Osteocyte (in vitro differentiated cells): ENCODE measurements around the gene HARBI1. TPM values are rescaled to one million over a fixed set of nuclear protein-coding genes. Genes with fewer than 3 reads are reported as not detected.

ENCODE experiments used
- DNase-seq: peaks from one replicate; pipeline ENCODE4 v3.0.0; 2021; ENCODE audit warnings: mixed read lengths; ENCODE audit not compliant: unreplicated experiment; ENCODE audit errors: extremely low spot score
- H3K27ac Mint-ChIP-seq: one replicate; pipeline ENCODE4 v1.8.0; 2021; ENCODE audit warnings: mild to moderate bottlenecking, mixed read lengths; ENCODE audit not compliant: unreplicated experiment
- H3K27me3 Mint-ChIP-seq: one replicate; pipeline ENCODE4 v1.8.0; 2021; ENCODE audit warnings: mixed read lengths; ENCODE audit not compliant: unreplicated experiment
- H3K36me3 Mint-ChIP-seq: one replicate; pipeline ENCODE4 v1.8.0; 2021; ENCODE audit warnings: mixed read lengths; ENCODE audit not compliant: unreplicated experiment
- H3K4me1 Mint-ChIP-seq: one replicate; pipeline ENCODE4 v1.8.0; 2021; ENCODE audit warnings: mixed read lengths; ENCODE audit not compliant: unreplicated experiment
- H3K4me3 Mint-ChIP-seq: one replicate; pipeline ENCODE4 v1.8.0; 2021; ENCODE audit warnings: mild to moderate bottlenecking, moderate library complexity, mixed read lengths; ENCODE audit not compliant: unreplicated experiment
- H3K9me3 Mint-ChIP-seq: one replicate; pipeline ENCODE4 v1.8.0; 2021; ENCODE audit warnings: mixed read lengths; ENCODE audit not compliant: unreplicated experiment
- CTCF ChIP-seq: fragments of 200-600 bp; sonication (generic); IDR thresholded peaks from 2 replicates; pipeline ENCODE4 v1.5.0; 2021; ENCODE audit warnings: antibody characterized with exemption, mild to moderate bottlenecking, moderate library complexity
- total RNA-seq: library from RNA; stranded (reverse); gene quantifications from 2 replicates; pipeline ENCODE4 v1.2.1, GENCODE V29; 2021

The HARBI1 gene
- total RNA-seq, 1 donor from 2014 or later, result 6.7 TPM

- H3K4me1 Mint-ChIP-seq, result peaks cover 5% of the 10 kb centered on the region
- no peaks in the 10 kb centered on the region for H3K9me3 Mint-ChIP-seq
- H3K4me3 Mint-ChIP-seq, result no peak overlapping the region
- no peak overlapping the region for H3K27ac Mint-ChIP-seq
- no peak for TF ChIP-seq CTCF
- no peaks in the 10 kb centered on the region for H3K27me3 Mint-ChIP-seq
- peaks cover 54% of the 10 kb centered on the region for H3K36me3 Mint-ChIP-seq
- DNase-seq, result no peak
Measured at GRCh38 chr11:46663277-46663940, 46.4 kb upstream of the HARBI1 start.

DNA sequence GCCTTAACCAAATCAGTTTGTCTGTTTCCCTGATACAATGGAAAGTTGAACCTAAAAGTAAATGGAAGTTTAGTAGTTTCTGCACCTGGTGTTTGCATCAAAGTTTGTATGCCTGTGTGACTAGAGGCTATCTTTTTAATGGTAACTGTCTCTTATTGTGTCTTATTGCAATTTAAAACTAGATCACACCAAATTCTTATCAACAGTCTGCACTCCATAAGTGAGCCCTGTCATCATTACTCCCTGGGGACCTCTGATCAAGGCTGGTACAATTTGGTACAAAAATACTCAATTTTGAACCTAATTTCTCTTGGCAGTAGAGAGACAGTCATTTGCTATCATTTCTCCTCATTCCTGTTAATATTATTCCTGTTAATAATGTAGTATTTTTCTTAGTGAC is 45.3 kb upstream of the HARBI1 start:
- no peak overlapping the region for H3K4me3 Mint-ChIP-seq

GRCh38 chr11:46661836-46662235 is 44.8 kb upstream of the HARBI1 start:
- no peak overlapping the region for H3K4me3 Mint-ChIP-seq
- H3K27ac Mint-ChIP-seq, result no peak overlapping the region
- H3K9me3 Mint-ChIP-seq, result no peaks in the 10 kb centered on the region
- peaks cover 60% of the 10 kb centered on the region for H3K36me3 Mint-ChIP-seq
- peaks cover 4% of the 10 kb centered on the region for H3K4me1 Mint-ChIP-seq
- no peak for TF ChIP-seq CTCF
- no peak for DNase-seq
- H3K27me3 Mint-ChIP-seq, result no peaks in the 10 kb centered on the region

More for the DNA sequence above, 45.3 kb upstream of the HARBI1 start:
- Mint-ChIP-seq H3K27me3 (no peaks in the 10 kb centered on the region), H3K27ac (no peak overlapping the region), H3K4me1 (peaks cover 5% of the 10 kb centered on the region), H3K36me3 (peaks cover 59% of the 10 kb centered on the region), H3K9me3 (no peaks in the 10 kb centered on the region)
- TF ChIP-seq CTCF, result no peak
- DNase-seq, result no peak

- no peak for TF ChIP-seq CTCF
- H3K27ac Mint-ChIP-seq, result no peak overlapping the region
- no peaks in the 10 kb centered on the region for H3K27me3 Mint-ChIP-seq
- no peak for DNase-seq
- H3K9me3 Mint-ChIP-seq, result no peaks in the 10 kb centered on the region
- H3K4me3 Mint-ChIP-seq, result no peak overlapping the region
- no peaks in the 10 kb centered on the region for H3K4me1 Mint-ChIP-seq
- peaks cover 55% of the 10 kb centered on the region for H3K36me3 Mint-ChIP-seq
Measured at GRCh38 chr11:46659908-46660307, 42.9 kb upstream of the HARBI1 start.

- no peak for DNase-seq
- no peaks in the 10 kb centered on the region for H3K9me3 Mint-ChIP-seq
- no peak overlapping the region for H3K4me3 Mint-ChIP-seq
- no peak for TF ChIP-seq CTCF
- H3K27me3 Mint-ChIP-seq, result no peaks in the 10 kb centered on the region
- no peaks in the 10 kb centered on the region for H3K4me1 Mint-ChIP-seq
- peaks cover 45% of the 10 kb centered on the region for H3K36me3 Mint-ChIP-seq
- H3K27ac Mint-ChIP-seq, result no peak overlapping the region
Measured at GRCh38 chr11:46658259-46658658, 41.2 kb upstream of the HARBI1 start.
